Neural progenitor cell (in vitro differentiated cells): ENCODE results near the gene ZNF622.

ENCODE experiments used
- EZH2 ChIP-seq: fragments of 200-600 bp; sonication (generic); IDR thresholded peaks from 2 replicates; pipeline ENCODE4 v1.6.1; 2017; ENCODE audit warnings: antibody characterized with exemption, mild to moderate bottlenecking, moderate library complexity
- EZH2phosphoT487 ChIP-seq: fragments of 200-600 bp; sonication (generic); IDR thresholded peaks from 2 replicates; pipeline ENCODE4 v1.6.1; 2017; ENCODE audit warnings: antibody characterized with exemption
- TF ChIP-seq, protein P1 (sequence below): fragments of 200-600 bp; sonication (generic); IDR thresholded peaks from 2 replicates; pipeline ENCODE4 v1.5.1; 2017; ENCODE audit warnings: antibody characterized with exemption, mild to moderate bottlenecking

DNA sequence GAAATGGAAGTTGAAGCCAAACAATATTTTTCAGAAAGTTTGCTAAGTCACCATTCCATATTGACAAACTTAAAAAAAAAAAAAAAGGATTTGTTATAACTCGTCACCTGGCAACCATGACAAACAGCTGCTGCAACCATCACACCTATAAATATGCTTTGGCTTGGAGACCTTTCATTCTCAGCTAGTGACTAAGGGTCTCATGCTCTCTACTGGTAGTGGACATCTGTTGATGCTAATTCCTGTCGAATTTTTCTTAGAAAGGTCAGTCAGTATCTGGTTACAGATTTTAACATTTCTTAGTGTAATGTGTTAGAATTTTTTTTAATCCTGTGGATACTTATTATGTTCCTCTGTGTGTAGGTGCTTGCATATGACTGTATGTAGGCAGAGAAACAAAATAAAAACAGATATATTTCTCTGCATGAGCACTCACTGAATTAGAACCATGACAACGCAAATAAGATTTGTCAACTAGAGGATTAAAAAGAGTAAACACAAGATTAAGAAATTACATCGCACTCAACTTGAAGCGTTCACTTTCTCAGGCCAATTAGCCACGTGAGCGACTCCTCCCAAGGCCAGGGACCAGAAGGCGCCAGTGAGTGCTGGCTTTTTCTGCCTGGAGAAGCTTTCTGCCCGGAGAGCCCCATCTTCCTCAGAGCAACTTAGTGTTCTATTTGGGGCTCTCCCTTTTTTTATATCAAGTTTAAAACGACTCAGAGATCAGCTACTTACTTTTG, 27.0 kb upstream of the ZNF622 start:
- no peak for TF ChIP-seq EZH2phosphoT487
- TF ChIP-seq, protein P1, sequence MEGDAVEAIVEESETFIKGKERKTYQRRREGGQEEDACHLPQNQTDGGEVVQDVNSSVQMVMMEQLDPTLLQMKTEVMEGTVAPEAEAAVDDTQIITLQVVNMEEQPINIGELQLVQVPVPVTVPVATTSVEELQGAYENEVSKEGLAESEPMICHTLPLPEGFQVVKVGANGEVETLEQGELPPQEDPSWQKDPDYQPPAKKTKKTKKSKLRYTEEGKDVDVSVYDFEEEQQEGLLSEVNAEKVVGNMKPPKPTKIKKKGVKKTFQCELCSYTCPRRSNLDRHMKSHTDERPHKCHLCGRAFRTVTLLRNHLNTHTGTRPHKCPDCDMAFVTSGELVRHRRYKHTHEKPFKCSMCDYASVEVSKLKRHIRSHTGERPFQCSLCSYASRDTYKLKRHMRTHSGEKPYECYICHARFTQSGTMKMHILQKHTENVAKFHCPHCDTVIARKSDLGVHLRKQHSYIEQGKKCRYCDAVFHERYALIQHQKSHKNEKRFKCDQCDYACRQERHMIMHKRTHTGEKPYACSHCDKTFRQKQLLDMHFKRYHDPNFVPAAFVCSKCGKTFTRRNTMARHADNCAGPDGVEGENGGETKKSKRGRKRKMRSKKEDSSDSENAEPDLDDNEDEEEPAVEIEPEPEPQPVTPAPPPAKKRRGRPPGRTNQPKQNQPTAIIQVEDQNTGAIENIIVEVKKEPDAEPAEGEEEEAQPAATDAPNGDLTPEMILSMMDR, result no peak
- TF ChIP-seq EZH2, result no peak
